Loucy (cell line): Measurements from ENCODE around the gene NANOS2.
"Not testable (repeated sequence)": the region's sequence is repeated elsewhere in the genome, so short reads cannot be mapped to it uniquely, and the experiment has no call there.

Experiments
- H2AFZ ChIP-seq: fragments of 200-600 bp; sonication (generic); 2 replicates; pipeline ENCODE4 v1.6.0; 2016; ENCODE audit warnings: antibody characterized with exemption, mild to moderate bottlenecking, low read length, moderate library complexity
- H3F3A ChIP-seq: fragments of 200-600 bp; 2 replicates; pipeline ENCODE4 v1.6.0; 2016; ENCODE audit warnings: antibody characterized with exemption, low read depth, mild to moderate bottlenecking
- H3K27me3 ChIP-seq: fragments of 200-600 bp; sonication (generic); 2 replicates; pipeline ENCODE4 v1.6.1; 2014; ENCODE audit warnings: low read length, mild to moderate bottlenecking; ENCODE audit not compliant: insufficient read depth, poor library complexity, severe bottlenecking
- H3K36me3 ChIP-seq: fragments of 200-600 bp; sonication (generic); 2 replicates; pipeline ENCODE4 v1.6.1; 2016; ENCODE audit warnings: low read length; ENCODE audit not compliant: insufficient read depth
- H3K4me1 ChIP-seq: fragments of 200-600 bp; sonication (generic); 2 replicates; pipeline ENCODE4 v1.5.1; 2014; ENCODE audit warnings: low read length, mild to moderate bottlenecking; ENCODE audit not compliant: insufficient read depth, poor library complexity, severe bottlenecking
- H3K4me2 ChIP-seq: fragments of 200-600 bp; sonication (generic); 2 replicates; pipeline ENCODE4 v1.6.0; 2014; ENCODE audit warnings: antibody characterized with exemption, low read length, low read depth, mild to moderate bottlenecking; ENCODE audit not compliant: poor library complexity, severe bottlenecking
- H3K4me3 ChIP-seq: fragments of 200-600 bp; sonication (generic); 2 replicates; pipeline ENCODE4 v1.5.1; 2014; ENCODE audit warnings: low read length, mild to moderate bottlenecking, mixed read lengths; ENCODE audit not compliant: poor library complexity, severe bottlenecking
- H3K79me2 ChIP-seq: fragments of 200-600 bp; sonication (generic); 2 replicates; pipeline ENCODE4 v1.6.1; 2014; ENCODE audit warnings: low read length; ENCODE audit not compliant: insufficient read depth
- H3K9ac ChIP-seq: fragments of 200-600 bp; sonication (generic); 2 replicates; pipeline ENCODE4 v1.6.0; 2014; ENCODE audit warnings: mild to moderate bottlenecking, low read depth, low read length, moderate library complexity; ENCODE audit not compliant: poor library complexity, severe bottlenecking
- H3K9me2 ChIP-seq: fragments of 200-600 bp; sonication (generic); replicated peaks from 2 replicates; pipeline ENCODE4 v1.6.1; 2016; ENCODE audit warnings: low read depth, low read length, mixed read lengths
- H3K9me3 ChIP-seq: fragments of 200-600 bp; sonication (generic); 2 replicates; pipeline ENCODE4 v1.6.1; 2014; ENCODE audit warnings: mild to moderate bottlenecking, antibody characterized with exemption, low read length, low read depth; ENCODE audit not compliant: insufficient read depth
- H4K20me1 ChIP-seq: fragments of 200-600 bp; sonication (generic); 2 replicates; pipeline ENCODE4 v1.6.0; 2014; ENCODE audit warnings: antibody characterized with exemption, low read length, mild to moderate bottlenecking; ENCODE audit not compliant: insufficient read depth, poor library complexity, severe bottlenecking
- EZH2phosphoT487 ChIP-seq: fragments of 200-600 bp; IDR thresholded peaks from 2 replicates; pipeline ENCODE4 v1.6.1; 2018; ENCODE audit warnings: antibody characterized with exemption, mild to moderate bottlenecking, moderate library complexity, borderline replicate concordance
- TF ChIP-seq, protein P1 (sequence below): fragments of 200-600 bp; sonication (generic); conservative IDR thresholded peaks from 2 replicates; pipeline ENCODE4 v1.5.1; 2014; ENCODE audit warnings: mild to moderate bottlenecking, antibody characterized with exemption, low read length

Gene NANOS2

GRCh38 chr19:45872095-45872919 lies 42.3 kb downstream of the NANOS2 start:
- H3K4me2 ChIP-seq: no peak overlapping the region
- TF ChIP-seq EZH2phosphoT487: no peak
- TF ChIP-seq, protein P1, sequence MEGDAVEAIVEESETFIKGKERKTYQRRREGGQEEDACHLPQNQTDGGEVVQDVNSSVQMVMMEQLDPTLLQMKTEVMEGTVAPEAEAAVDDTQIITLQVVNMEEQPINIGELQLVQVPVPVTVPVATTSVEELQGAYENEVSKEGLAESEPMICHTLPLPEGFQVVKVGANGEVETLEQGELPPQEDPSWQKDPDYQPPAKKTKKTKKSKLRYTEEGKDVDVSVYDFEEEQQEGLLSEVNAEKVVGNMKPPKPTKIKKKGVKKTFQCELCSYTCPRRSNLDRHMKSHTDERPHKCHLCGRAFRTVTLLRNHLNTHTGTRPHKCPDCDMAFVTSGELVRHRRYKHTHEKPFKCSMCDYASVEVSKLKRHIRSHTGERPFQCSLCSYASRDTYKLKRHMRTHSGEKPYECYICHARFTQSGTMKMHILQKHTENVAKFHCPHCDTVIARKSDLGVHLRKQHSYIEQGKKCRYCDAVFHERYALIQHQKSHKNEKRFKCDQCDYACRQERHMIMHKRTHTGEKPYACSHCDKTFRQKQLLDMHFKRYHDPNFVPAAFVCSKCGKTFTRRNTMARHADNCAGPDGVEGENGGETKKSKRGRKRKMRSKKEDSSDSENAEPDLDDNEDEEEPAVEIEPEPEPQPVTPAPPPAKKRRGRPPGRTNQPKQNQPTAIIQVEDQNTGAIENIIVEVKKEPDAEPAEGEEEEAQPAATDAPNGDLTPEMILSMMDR: no peak

DNA sequence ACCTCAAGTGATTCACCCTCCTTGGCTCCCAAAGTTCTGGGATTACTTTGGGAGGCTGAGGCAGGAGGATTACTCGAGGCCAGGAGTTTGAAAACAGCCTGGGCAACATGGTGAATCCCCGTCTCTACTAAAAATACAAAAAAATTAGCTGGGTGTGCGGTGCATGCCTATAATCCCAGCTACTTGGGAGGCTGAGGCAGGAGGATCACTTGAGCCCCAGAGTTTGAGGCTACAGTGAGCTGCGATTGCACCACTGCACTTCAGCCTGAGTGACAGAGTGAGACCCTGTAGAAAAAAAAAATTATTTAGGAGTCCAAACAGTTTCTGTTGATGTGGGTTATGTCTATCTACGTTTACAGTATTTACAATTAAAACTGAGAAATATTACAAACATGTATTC lies 43.8 kb downstream of the NANOS2 start:
- H3K9ac ChIP-seq: no peak overlapping the region
- H3K79me2 ChIP-seq: no peaks in the 10 kb centered on the region
- TF ChIP-seq EZH2phosphoT487: no peak
- TF ChIP-seq, protein P1: no peak
- H3K4me2 ChIP-seq: no peak overlapping the region
- no peak overlapping the region for H2AFZ ChIP-seq
- no peaks in the 10 kb centered on the region for H3K36me3 ChIP-seq
- H4K20me1 ChIP-seq: no peaks in the 10 kb centered on the region
- no peaks in the 10 kb centered on the region for H3K4me1 ChIP-seq
- no peaks in the 10 kb centered on the region for H3K9me3 ChIP-seq
- H3F3A ChIP-seq: no peaks in the 10 kb centered on the region
- no peaks in the 10 kb centered on the region for H3K27me3 ChIP-seq
- no peak overlapping the region for H3K4me3 ChIP-seq
- no peaks in the 10 kb centered on the region for H3K9me2 ChIP-seq

More at GRCh38 chr19:45872095-45872919, 42.3 kb downstream of the NANOS2 start:
- Histone ChIP-seq H2AFZ (no peak overlapping the region), H3K36me3 (no peaks in the 10 kb centered on the region), H3K9me3 (no peaks in the 10 kb centered on the region), H3F3A (no peaks in the 10 kb centered on the region), H3K9ac (no peak overlapping the region), H4K20me1 (no peaks in the 10 kb centered on the region), H3K4me3 (no peak overlapping the region), H3K79me2 (no peaks in the 10 kb centered on the region), H3K9me2 (no peaks in the 10 kb centered on the region), H3K4me1 (peaks cover 13% of the 10 kb centered on the region), H3K27me3 (no peaks in the 10 kb centered on the region)

- not testable (repeated sequence) for H2AFZ ChIP-seq, H3K9ac ChIP-seq, H3K4me1 ChIP-seq, H3K9me3 ChIP-seq, H3K79me2 ChIP-seq, H3K36me3 ChIP-seq, H3K4me3 ChIP-seq, H3K27me3 ChIP-seq, H3K4me2 ChIP-seq, H3F3A ChIP-seq, H4K20me1 ChIP-seq, H3K9me2 ChIP-seq
Observed at GRCh38 chr19:45867241-45867640, 47.3 kb downstream of the NANOS2 start.
